LHCN-M2 (cell line): ENCODE measurements around the gene FOXP2. TPM values are rescaled to one million over a fixed set of nuclear protein-coding genes. Genes with fewer than 3 reads are reported as not detected.

Experiments
- DNase-seq: peaks from one replicate; pipeline ENCODE4 v3.0.0-alpha.2; 2012; ENCODE audit warnings: low read depth
- total RNA-seq: library from RNA; depleted of rRNA; stranded (reverse); fragments of >200 nt; gene quantifications from 2 replicates; pipeline ENCODE4 v1.2.3, GENCODE V29; 2014

The FOXP2 gene
- total RNA-seq, 1 experiment from 2014 or later = 0.34 TPM

DNA sequence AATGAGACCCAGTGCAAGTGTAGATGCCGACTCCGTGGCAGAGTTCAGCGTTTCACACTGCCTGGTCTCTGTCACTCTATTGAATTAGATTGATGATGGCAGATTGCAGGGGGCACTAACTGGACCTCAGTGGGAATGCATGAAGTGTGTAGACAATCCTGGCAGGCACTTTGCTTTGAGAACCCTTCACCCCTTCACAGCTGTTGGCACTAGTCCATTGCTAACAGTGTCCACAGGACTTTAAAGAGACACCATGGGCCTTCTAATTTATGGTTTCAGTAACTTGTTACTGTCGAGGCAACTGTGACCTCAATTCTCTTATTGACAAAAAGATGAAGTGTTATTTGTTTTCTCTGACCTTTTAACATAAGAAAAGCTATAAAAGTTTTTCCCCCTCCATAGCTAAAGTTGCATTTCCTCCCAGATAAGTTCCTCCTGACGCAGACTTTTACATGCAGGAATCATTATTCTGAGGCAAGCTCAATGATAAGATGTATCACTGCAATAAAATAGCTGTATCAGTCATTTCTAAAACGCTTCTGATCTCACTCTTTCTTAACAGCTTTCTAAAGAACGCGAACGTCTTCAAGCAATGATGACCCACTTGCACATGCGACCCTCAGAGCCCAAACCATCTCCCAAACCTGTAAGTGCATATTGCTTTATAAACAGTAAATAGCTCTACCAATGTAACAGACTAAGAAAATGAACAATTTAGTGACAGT lies 238.9 kb downstream of the FOXP2 start:
- DNase-seq = no peak

DNA sequence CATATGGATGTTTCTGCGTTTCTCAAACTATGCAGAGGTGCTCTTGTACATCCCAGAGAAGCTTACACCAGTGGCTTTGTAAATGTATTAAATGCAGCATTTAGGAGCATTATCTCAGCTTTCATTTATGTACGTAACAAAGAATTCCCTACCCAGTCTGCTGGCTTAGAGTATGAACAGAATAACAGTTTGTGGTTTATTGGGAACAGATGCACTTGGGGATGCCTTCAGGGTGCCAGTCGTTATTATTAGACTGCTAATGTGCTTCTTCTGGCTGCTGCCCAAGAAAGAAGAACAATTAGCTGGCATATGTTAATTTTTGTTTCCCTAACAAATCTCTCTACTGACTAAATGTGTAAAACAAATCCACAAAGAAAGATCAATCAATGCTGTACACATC lies 241.9 kb downstream of the FOXP2 start:
- no peak for DNase-seq

DNA sequence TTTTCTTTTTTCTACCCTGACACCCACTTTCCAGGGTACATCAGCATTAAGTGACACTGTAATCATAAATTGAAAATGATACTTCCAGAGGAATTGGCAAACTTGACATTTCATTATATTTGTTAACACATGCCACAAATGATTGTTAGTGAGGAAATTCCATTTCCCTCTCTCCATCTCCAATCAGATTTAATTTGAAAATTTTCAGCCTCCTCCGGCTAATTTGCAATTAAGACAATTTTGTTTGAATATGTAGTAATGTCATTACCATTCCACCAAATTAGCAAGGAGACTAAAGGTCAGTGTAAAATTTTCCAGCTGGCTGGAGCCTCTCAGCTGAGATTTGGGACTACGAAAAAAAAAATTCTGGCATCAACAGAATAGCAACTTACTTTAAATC lies 242.7 kb downstream of the FOXP2 start:
- no peak for DNase-seq

DNA sequence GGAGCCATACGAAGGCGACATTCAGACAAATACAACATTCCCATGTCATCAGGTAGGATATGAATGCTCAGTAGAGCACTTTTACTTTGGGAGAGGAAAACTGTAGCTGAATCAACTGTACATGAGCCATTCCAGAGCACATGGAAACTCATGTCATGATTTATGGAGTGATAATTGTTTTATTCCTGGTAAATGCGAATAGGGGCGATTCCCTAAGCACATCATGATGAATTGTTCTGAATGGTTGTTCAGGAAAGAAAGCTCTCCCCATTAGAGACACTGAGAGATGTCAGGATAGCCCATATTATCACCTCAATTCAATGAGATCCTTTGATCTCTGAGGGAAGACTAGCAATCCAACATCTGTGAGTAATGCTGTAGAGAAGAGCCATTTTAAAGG lies 243.6 kb downstream of the FOXP2 start:
- DNase-seq = no peak

GRCh38 chr7:114659409-114660125 lies 245.0 kb downstream of the FOXP2 start:
- no peak for DNase-seq

GRCh38 chr7:114660126-114660486 lies 245.5 kb downstream of the FOXP2 start:
- DNase-seq = no peak

GRCh38 chr7:114660753-114661152 lies 246.1 kb downstream of the FOXP2 start:
- DNase-seq = no peak

DNA sequence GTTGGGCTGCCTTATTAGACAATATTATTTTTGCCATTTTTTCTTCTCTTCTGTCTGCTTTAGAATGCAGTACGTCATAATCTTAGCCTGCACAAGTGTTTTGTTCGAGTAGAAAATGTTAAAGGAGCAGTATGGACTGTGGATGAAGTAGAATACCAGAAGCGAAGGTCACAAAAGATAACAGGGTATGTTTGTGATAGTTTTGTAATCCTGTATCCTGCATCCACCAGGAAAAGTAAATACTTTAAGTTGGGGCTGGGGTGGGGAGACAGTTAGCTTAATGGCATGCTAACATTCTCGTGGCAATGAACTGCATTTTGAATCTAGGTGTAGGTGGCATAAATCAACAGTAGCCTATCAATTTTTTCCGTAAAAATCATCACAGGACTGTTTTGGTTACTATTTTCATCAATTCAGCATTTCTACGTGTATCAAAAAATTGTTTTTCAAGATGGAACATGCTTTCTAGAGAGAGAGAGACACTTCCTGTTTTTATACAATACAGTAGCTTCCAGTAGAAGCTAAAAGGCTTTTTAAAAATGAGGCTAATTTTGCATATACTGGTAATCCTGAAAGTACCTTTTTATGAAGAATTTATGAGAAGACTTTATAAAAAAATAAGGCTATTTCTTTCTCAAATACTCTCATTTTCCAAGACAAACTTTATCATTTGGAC lies 247.5 kb downstream of the FOXP2 start:
- no peak for DNase-seq

DNA sequence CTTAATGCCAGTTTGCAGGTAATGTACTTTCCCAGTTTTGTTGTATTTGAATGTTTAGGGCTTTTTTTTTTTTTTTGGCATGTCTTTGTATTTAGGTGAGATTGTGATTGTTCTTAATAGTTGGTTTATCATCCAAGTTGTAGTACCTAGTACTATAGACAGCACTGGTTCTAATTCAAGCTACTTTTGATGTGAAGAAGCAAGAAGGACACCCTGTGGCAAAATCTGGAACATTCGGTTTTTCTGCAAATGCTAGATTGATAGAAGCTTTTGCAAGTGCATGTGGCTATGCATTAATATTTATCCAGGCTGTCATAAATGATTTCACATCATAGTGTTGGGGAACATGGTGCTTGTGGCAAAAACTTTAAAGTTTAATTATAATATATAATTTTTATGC lies 248.9 kb downstream of the FOXP2 start:
- DNase-seq = peak; percentile 34

- peak; percentile 23 for DNase-seq
These were observed 256.1 kb downstream of the FOXP2 start for GRCh38 chr7:114670676-114671075.

- no peak for DNase-seq
These were observed 257.0 kb downstream of the FOXP2 start for GRCh38 chr7:114671563-114672123.

DNA sequence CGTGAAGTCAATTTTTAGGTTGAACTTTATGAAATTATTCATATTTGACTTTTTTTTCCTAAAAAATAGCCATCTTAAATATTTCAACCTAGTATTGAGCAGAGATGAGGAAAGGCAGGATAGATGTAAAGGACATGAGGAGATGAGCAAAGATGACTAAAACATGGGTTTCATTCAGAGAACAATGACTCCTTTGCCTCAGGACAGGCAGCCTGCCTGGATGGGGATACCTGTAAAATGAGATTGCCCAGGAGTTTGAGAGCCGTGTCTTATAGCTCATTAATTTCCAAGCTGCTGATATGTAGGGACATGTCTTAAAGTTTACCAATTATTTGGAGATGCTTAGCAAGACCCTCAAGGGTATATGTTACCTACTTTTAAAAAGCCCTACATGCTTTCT lies 263.5 kb downstream of the FOXP2 start:
- DNase-seq = no peak

- no peak for DNase-seq
These were observed 272.6 kb downstream of the FOXP2 start for GRCh38 chr7:114687238-114687637.

DNA sequence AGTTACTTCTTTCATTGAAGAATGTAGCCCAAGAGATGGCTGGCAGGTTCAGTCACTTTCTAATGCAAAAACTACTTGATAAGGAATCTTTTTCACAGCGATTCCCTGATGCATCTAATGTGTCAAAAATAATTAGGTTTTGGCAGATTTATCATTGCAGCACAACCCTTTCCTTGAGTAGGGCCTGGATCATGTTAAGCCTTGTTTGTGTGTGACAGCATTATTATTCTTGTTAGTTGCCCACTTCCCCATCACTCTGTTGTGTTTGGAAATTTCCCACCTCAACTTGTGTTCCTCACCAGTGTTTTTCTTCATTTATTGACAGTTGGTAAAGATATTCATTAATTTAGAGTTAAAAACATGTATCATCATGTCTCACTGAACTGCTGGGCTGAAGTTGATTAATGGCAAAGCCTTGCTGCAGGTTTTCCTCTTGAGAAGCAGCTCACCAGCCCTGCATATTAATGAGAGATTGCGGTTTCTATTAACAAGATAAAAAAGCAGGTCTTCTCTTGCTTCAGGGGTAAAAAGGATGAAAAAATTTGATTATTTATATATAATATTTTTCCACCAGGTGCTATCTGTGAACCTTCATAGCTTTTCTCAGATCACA lies 273.9 kb downstream of the FOXP2 start:
- no peak for DNase-seq

- DNase-seq = no peak
These were observed 274.8 kb downstream of the FOXP2 start for GRCh38 chr7:114689406-114689805.

DNA sequence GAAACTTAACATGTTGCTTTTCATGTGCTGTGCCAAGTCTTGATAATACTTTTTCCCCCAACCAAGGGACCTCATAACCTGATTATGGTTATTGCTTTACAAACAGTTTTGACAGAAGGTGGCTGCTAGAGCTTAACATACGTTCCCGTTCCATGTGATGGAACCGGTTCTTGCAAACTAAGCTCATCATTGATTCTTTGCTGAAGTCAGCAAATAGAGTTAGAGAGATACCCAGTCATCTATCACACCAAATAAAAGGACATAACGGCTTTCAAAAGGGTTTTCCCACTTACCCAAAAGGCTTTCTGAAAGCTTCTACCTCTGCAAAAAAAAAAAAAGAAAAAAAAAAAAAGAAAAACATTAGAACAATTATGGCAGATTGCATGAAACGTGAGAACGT lies 277.0 kb downstream of the FOXP2 start:
- DNase-seq = no peak

DNA sequence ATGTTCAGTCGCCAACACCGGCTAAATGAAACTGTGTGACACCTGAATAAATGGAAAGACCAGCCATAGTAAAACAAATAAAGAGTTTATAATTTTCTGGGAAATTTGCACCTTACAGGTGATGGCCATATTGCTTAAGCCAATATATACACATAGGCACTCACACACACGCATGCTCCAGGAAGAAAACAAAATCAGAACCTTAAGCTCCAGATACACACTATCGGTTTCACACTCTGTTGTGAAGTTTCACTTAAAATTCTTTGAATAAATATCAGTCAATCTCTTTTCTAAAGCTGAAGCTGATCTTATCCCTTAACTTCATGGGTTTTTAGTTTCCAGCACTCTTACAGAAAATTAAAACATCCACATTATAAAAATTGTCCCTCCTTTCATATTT lies 280.6 kb downstream of the FOXP2 start:
- no peak for DNase-seq

GRCh38 chr7:114700247-114700928 lies 285.8 kb downstream of the FOXP2 start:
- no peak for DNase-seq

- DNase-seq = peak; percentile 52
These were observed 289.1 kb downstream of the FOXP2 start for GRCh38 chr7:114703677-114704076.

- no peak for DNase-seq
These were observed 294.0 kb downstream of the FOXP2 start for GRCh38 chr7:114708646-114709045.

GRCh38 chr7:114710499-114710898 lies 295.9 kb downstream of the FOXP2 start:
- no peak for DNase-seq
